Keratinocyte (primary cell): ENCODE measurements around the gene MFSD11.

Source experiments
- CTCF ChIP-seq, 3 experiments: IDR thresholded peaks in 1 of 3; conservative IDR thresholded peaks in 1 of 3; optimal IDR thresholded peaks in 1 of 3; 2 replicates in 2 of 3; 3 replicates in 1 of 3; pipeline versions ENCODE3 to v1.5.1; 2011; ENCODE audit warnings: low read length in 3 of 3, mild to moderate bottlenecking in 3 of 3, moderate library complexity in 2 of 3, control low read depth in 1 of 3, inconsistent platforms in 1 of 3; ENCODE audit not compliant: insufficient read depth in 2 of 3; ENCODE audit errors: extremely low read depth in 1 of 3
- EZH2 ChIP-seq: IDR thresholded peaks from one replicate; pipeline ENCODE4 v1.6.1; 2012; ENCODE audit warnings: inconsistent platforms, mild to moderate bottlenecking, low read length, moderate library complexity

GRCh38 chr17:76772842-76773525, 35.1 kb downstream of the MFSD11 start:
- TF ChIP-seq CTCF (optimal IDR thresholded peaks at IDR 0.05 in 1 of 3, IDR thresholded peaks at IDR 0.05 in 1 of 3, conservative IDR thresholded peaks at IDR 0.05 in 1 of 3; ENCODE audit: extremely low read depth in 1 of 3, insufficient read depth in 2 of 3, low read length in 3 of 3) (peak in 1 of 3 experiments; percentile 7), EZH2 (no peak)
